Measurements from ENCODE around the gene MACO1. TPM values are rescaled to one million over a fixed set of nuclear protein-coding genes. Genes with fewer than 3 reads are reported as not detected.

MACO1 gene
- total and polyA plus RNA-seq, 2 of the 13 experiments (the other 11 are each of a cell fraction or from before 2014, with no cell fraction given) = 9.7 to 17.0 TPM

DNA sequence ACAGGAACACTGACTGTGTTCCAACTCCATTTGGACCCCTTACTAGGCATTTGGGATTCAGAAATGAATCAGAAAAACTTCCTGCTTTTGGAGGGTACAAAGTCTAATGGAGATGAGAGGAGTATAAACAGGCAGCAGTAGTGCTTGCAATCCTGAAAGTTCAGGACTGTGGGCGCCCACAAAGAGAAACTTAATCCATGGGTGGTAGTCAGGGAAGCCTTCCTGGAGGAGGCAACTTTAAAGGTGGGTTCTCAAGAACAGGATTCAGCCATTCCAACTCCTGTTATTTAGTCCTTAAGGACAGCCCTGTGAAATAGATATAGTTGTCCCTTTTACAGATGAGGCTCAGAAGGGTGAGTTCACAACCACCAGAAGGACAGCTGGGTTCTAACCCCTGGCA, 110.7 kb downstream of the MACO1 start (continued):
- TF ChIP-seq, protein P1, sequence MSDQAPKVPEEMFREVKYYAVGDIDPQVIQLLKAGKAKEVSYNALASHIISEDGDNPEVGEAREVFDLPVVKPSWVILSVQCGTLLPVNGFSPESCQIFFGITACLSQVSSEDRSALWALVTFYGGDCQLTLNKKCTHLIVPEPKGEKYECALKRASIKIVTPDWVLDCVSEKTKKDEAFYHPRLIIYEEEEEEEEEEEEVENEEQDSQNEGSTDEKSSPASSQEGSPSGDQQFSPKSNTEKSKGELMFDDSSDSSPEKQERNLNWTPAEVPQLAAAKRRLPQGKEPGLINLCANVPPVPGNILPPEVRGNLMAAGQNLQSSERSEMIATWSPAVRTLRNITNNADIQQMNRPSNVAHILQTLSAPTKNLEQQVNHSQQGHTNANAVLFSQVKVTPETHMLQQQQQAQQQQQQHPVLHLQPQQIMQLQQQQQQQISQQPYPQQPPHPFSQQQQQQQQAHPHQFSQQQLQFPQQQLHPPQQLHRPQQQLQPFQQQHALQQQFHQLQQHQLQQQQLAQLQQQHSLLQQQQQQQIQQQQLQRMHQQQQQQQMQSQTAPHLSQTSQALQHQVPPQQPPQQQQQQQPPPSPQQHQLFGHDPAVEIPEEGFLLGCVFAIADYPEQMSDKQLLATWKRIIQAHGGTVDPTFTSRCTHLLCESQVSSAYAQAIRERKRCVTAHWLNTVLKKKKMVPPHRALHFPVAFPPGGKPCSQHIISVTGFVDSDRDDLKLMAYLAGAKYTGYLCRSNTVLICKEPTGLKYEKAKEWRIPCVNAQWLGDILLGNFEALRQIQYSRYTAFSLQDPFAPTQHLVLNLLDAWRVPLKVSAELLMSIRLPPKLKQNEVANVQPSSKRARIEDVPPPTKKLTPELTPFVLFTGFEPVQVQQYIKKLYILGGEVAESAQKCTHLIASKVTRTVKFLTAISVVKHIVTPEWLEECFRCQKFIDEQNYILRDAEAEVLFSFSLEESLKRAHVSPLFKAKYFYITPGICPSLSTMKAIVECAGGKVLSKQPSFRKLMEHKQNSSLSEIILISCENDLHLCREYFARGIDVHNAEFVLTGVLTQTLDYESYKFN (CRISPR knock-in tag; conservative IDR thresholded peaks at IDR 0.05) = peak; percentile 42
- TF ChIP-seq KDM1A (CRISPR knock-in tag; IDR thresholded peaks at IDR 0.05) = peak; percentile 65; the same call in 1 of the 2 replicates
- TF ChIP-seq ZMYM3 (CRISPR knock-in tag; IDR thresholded peaks at IDR 0.05) = peak; percentile 96
- TF ChIP-seq ADNP (CRISPR knock-in tag; IDR thresholded peaks at IDR 0.05) = 0 out of 2 replicates have a peak, but pooled peaks have one; percentile 61
- TF ChIP-seq, protein P2, sequence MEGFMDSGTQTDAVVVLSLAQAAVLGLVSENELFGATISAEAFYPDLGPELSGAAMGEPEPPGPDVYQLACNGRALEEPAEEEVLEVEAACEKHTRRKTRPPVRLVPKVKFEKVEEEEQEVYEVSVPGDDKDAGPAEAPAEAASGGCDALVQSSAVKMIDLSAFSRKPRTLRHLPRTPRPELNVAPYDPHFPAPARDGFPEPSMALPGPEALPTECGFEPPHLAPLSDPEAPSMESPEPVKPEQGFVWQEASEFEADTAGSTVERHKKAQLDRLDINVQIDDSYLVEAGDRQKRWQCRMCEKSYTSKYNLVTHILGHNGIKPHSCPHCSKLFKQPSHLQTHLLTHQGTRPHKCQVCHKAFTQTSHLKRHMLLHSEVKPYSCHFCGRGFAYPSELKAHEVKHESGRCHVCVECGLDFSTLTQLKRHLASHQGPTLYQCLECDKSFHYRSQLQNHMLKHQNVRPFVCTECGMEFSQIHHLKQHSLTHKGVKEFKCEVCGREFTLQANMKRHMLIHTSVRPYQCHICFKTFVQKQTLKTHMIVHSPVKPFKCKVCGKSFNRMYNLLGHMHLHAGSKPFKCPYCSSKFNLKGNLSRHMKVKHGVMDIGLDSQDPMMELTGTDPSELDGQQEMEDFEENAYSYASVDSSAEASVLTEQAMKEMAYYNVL (CRISPR knock-in tag; IDR thresholded peaks at IDR 0.05; ENCODE audit: borderline replicate concordance) = 0 out of 2 replicates have a peak, but pooled peaks have one; percentile 35
- TF ChIP-seq MAZ (IDR thresholded peaks at IDR 0.05; ENCODE audit: borderline replicate concordance, low read depth, low read length) = peak; percentile 23; the same call in 1 of the 2 replicates
- TF ChIP-seq MAZ (CRISPR knock-in tag; IDR thresholded peaks at IDR 0.05; ENCODE audit: low read depth) = no peak
- no peak for TF ChIP-seq MAFG (CRISPR knock-in tag; IDR thresholded peaks at IDR 0.05)
- TF ChIP-seq KAT8 (CRISPR knock-in tag; IDR thresholded peaks at IDR 0.05) = 0 out of 2 replicates have a peak, but pooled peaks have one; percentile 16
- TF ChIP-seq ZNF629 (CRISPR knock-in tag; conservative IDR thresholded peaks at IDR 0.05) = peak; percentile 39; the same call in 1 of the 2 replicates
- TF ChIP-seq HNF4A (CRISPR knock-in tag; IDR thresholded peaks at IDR 0.05) = peak; percentile 30; the same call in 1 of the 2 replicates

All from HepG2 (cell line).